Cardiac muscle cell (in vitro differentiated cells and primary cell): ENCODE results near the gene CHPF. TPM values are rescaled to one million over a fixed set of nuclear protein-coding genes. Genes with fewer than 3 reads are reported as not detected.
A peak's percentile ranks its signal among the peaks of the same experiment; 100 is the strongest.

Experiments
- DNase-seq, 2 donors: peaks; one replicate each; pipeline versions ENCODE4 v3.0.0 to v3.0.0-alpha.2; 2010 to 2017; ENCODE audit warnings: low read depth in 1 of 2, low spot score in 1 of 2
- H3K27ac ChIP-seq: fragments of 200-600 bp; sonication (generic); 2 replicates; pipeline ENCODE4 v1.5.1; 2016
- H3K27me3 ChIP-seq: fragments of 200-600 bp; sonication (generic); 2 replicates; pipeline ENCODE4 v1.6.0; 2016; ENCODE audit warnings: control low read depth
- H3K36me3 ChIP-seq: fragments of 200-600 bp; sonication (generic); 2 replicates; pipeline ENCODE4 v1.5.1; 2016; ENCODE audit warnings: control low read depth
- H3K4me1 ChIP-seq: fragments of 200-600 bp; sonication (generic); 2 replicates; pipeline ENCODE4 v1.8.1; 2017; ENCODE audit warnings: low read depth, mild to moderate bottlenecking, mixed run types
- H3K4me3 ChIP-seq: fragments of 200-600 bp; sonication (generic); 2 replicates; pipeline ENCODE4 v1.5.1; 2016; ENCODE audit warnings: mild to moderate bottlenecking
- H3K9me3 ChIP-seq: fragments of 200-600 bp; sonication (generic); 2 replicates; pipeline ENCODE4 v1.5.1; 2017; ENCODE audit warnings: low read depth, mild to moderate bottlenecking, control low read depth
- CTCF ChIP-seq: IDR thresholded peaks from 2 replicates; pipeline ENCODE4 v1.5.1; 2012; ENCODE audit warnings: low read depth, mild to moderate bottlenecking, low read length
- polyA plus RNA-seq: library from polyadenylated mRNA; unstranded; fragments of >200 nt; fragmentation: Nextera tagmentation; extraction: Ambion mirVana; gene quantifications from 2 replicates; pipeline ENCODE4 v1.2.1, GENCODE V29; 2016
- total RNA-seq: library from RNA; depleted of rRNA; stranded (reverse); fragments of >200 nt; gene quantifications from 2 replicates; pipeline ENCODE4 v1.2.3, GENCODE V29; 2016

CHPF gene
- 286 and 301 TPM in 2 replicates for total RNA-seq
- polyA plus RNA-seq: 208 and 218 TPM in 2 replicates

GRCh38 chr2:219543596-219544358 lies at the start of gene CHPF, which contains the start of gene TMEM198:
Gene CHPF (minus strand): TSS chr2:219543809. CDS start chr2:219543538, 271 bp downstream.
Gene TMEM198 (plus strand): TSS chr2:219544028. CDS start chr2:219544728, 700 bp downstream.
- H3K4me1 ChIP-seq: peaks cover 5% of the 10 kb centered on the region
- peaks cover 10% of the 10 kb centered on the region for H3K36me3 ChIP-seq
- TF ChIP-seq CTCF: no peak
- no peaks in the 10 kb centered on the region for H3K9me3 ChIP-seq
- no peaks in the 10 kb centered on the region for H3K27me3 ChIP-seq
- peak within 1 kb of the TSS; percentile 80 for H3K27ac ChIP-seq
- peak; percentile 99 to 100 for DNase-seq
- H3K4me3 ChIP-seq: peak within 1 kb of the TSS; percentile 92

GRCh38 chr2:219593154-219593553 lies 49.5 kb upstream of the CHPF start:
- peaks cover 20% of the 10 kb centered on the region for H3K4me1 ChIP-seq
- TF ChIP-seq CTCF: no peak
- DNase-seq: no peak

GRCh38 chr2:219592736-219593135 lies 49.1 kb upstream of the CHPF start:
- H3K9me3 ChIP-seq: no peaks in the 10 kb centered on the region
- H3K36me3 ChIP-seq: no peaks in the 10 kb centered on the region
- H3K27ac ChIP-seq: no peak overlapping the region
- H3K4me3 ChIP-seq: no peak overlapping the region
- H3K27me3 ChIP-seq: no peaks in the 10 kb centered on the region
- peaks cover 20% of the 10 kb centered on the region for H3K4me1 ChIP-seq
- no peak for DNase-seq
- TF ChIP-seq CTCF: no peak

More at GRCh38 chr2:219593154-219593553, 49.5 kb upstream of the CHPF start:
- Histone ChIP-seq H3K27ac (no peak overlapping the region), H3K9me3 (no peaks in the 10 kb centered on the region), H3K36me3 (no peaks in the 10 kb centered on the region), H3K4me3 (no peak overlapping the region), H3K27me3 (no peaks in the 10 kb centered on the region)

- no peak for TF ChIP-seq CTCF
- no peaks in the 10 kb centered on the region for H3K27me3 ChIP-seq
- no peak overlapping the region for H3K27ac ChIP-seq
- H3K4me1 ChIP-seq: peaks cover 14% of the 10 kb centered on the region
- no peaks in the 10 kb centered on the region for H3K9me3 ChIP-seq
- no peak overlapping the region for H3K4me3 ChIP-seq
- no peak for DNase-seq
- H3K36me3 ChIP-seq: no peaks in the 10 kb centered on the region
These were observed 47.5 kb upstream of the CHPF start for GRCh38 chr2:219591091-219591490.

- no peak for TF ChIP-seq CTCF
- Histone ChIP-seq H3K27me3 (no peaks in the 10 kb centered on the region), H3K36me3 (no peaks in the 10 kb centered on the region), H3K27ac (no peak overlapping the region), H3K9me3 (no peaks in the 10 kb centered on the region), H3K4me1 (peaks cover 31% of the 10 kb centered on the region), H3K4me3 (no peak overlapping the region)
- DNase-seq: no peak
These were observed 37.7 kb upstream of the CHPF start for GRCh38 chr2:219581346-219581745.
